ENCODE measurements around the gene NPAS1.

Gene NPAS1

GRCh38 chr19:47019431-47020041 is at the start of gene NPAS1:
TSS of gene NPAS1 (plus strand) at chr19:47019837. CDS start at chr19:47021048, 1,211 bp downstream.
- TF ChIP-seq CTCF (IDR thresholded peaks at IDR 0.05), result no peak

DNA sequence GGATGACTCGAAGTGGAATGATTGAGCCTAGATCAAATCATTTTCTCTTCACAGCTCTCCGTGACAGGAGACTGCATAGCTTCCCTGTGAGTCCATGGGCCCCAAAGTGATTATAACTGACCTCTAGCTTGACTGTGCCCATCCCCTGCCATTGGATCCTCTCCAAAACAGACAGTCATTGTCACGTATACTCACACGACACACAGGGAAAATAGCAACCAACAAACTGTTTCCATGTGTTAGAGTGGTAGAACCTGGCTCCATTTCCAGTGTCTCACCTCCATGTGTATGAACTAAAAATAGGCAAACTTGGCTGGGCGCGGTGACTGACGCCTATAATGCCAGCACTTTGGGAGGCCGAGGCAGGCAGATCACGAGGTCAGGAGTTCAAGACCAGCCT is 48.8 kb upstream of the NPAS1 start:
- TF ChIP-seq CTCF (IDR thresholded peaks at IDR 0.05), result no peak

DNA sequence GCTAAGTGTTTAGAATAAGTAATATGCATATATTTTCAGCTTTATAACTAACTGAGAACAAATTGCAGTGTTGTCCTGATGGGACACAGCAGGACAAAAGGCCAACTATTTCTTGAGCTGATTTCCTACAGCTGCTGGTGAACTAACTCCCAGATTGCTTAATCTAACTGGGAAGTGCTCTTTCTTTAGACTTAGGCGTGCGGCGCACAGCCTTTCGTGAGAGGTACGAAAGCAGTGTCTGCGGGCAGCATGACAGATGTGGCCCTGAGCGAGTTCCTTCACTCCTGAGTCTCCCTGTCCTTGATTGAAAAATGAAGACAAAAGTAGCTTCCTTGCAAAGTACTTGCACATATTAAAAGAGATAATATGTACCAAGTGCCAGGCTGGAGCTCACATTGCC is 47.3 kb upstream of the NPAS1 start:
- TF ChIP-seq CTCF (IDR thresholded peaks at IDR 0.05), result no peak

DNA sequence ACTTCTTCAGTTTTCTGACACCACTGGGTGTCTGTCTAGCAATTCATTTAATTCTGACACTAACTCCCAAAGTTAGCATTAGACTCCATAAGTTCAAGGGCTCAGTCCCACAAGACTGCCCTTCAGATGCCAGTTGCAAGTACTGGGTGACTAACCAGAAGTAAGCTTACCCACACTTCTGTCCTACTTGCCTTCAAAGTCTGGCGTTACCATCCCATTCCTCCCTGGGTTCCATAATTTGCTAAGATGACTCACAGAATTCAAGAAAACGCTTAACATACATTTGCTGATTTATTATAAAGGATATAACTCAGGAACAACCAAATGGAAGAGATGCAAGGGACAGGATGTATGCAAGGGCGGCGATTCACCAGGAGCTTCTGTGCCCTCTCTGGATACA is 45.5 kb upstream of the NPAS1 start:
- no peak for TF ChIP-seq CTCF (IDR thresholded peaks at IDR 0.05)

- TF ChIP-seq CTCF (IDR thresholded peaks at IDR 0.05), result no peak
These were observed 44.4 kb upstream of the NPAS1 start for GRCh38 chr19:46975011-46975924.

- no peak for TF ChIP-seq CTCF (IDR thresholded peaks at IDR 0.05)
These were observed 43.5 kb upstream of the NPAS1 start for GRCh38 chr19:46975925-46976782.

GRCh38 chr19:46976845-46977320 is 42.8 kb upstream of the NPAS1 start:
- TF ChIP-seq CTCF (IDR thresholded peaks at IDR 0.05), result no peak

All from LNCAP (cell line).